GM18508 (cell line): ENCODE results near the gene CD74.
A peak's percentile ranks its signal among the peaks of the same experiment; 100 is the strongest.

Experiments used
- ATAC-seq: cut with Tn5 transposase; IDR thresholded peaks from one replicate; pipeline ENCODE4 v1.9.1; 2021; ENCODE audit warnings: moderate number of reproducible peaks; ENCODE audit not compliant: insufficient read depth, unreplicated experiment

CD74 gene

DNA sequence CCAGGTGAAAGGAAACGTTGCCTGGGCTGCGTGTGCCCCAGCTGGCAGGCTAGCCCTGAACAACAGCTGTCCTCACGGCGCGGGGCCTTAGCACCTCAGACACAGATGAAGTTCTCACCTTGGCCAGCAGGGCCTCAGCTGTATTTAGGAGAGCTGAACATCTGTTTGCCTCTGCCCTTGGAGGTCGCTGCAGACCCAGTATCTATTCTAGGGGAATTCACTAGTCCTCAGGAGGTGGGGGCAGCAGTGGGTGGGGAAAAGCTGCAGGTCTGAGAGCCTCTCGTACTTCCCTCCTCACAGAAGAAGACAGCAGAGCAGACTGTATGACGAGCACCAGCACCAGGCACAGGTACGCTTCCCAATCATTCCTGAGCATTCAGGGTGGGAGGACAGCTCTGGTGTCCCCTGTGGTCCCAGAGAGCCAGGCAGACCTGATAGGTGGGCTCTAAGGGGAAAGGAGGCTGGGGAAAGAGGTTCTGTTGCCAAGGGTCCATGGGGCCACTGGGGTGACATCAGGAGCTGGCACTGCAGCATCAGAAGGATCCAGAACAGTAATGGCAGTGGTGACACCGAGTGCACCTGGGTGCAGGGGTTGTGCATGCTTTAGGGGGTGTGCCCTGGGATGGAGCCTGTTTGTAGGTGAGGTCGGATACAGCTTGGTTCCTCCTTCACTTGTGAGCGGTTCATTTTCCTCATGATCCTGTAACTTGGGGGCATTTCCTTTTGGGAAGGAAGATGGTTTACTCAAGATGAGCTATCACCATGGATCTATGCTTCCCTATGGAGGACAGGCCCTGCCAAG lies 13.8 kb downstream of the CD74 start:
- ATAC-seq, result peak; percentile 57

DNA sequence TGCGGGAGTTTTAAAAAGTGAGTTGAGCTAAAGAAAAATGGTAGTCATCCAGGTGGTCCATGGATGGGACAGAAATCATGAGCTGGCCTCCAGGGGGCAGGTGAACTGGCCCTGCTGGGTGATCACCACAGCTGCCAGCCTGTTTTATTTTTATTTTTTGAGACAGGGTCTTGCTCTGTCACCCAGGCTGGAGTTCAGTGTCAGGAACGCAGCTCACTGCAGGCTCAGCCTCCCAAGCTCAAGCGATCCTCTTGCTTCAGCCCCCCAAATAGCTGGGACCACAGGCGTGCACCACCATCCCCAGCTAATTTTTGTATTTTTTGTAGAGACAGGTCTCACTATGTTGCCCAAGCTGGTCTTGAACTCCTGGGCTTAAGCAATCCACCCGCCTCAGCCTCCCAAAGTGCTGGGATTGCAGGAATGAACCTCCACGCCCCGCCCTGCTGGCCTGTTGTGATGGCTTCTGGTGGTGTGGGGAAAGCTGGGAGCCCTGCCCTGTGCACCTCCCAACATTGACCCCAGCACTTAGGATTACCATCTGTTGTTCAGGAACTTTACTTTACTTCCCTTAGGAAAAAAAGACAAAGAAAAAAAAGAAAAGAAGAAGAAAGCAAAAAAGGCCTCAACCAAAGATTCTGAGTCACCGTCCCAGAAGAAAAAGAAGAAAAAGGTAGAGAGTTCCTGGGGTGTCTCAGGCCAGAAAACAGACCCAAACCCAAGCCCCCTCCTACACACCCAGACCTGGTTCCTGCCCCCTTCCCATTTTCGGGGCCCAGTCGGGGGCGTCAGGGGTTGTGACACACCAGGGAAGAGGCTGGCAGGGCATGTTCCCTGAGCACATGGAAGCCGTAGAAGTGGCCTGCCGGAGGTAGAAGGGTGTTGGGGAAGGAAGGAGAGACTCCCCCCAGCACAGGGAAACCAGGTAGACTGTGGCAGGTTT lies 14.7 kb downstream of the CD74 start:
- no peak for ATAC-seq

DNA sequence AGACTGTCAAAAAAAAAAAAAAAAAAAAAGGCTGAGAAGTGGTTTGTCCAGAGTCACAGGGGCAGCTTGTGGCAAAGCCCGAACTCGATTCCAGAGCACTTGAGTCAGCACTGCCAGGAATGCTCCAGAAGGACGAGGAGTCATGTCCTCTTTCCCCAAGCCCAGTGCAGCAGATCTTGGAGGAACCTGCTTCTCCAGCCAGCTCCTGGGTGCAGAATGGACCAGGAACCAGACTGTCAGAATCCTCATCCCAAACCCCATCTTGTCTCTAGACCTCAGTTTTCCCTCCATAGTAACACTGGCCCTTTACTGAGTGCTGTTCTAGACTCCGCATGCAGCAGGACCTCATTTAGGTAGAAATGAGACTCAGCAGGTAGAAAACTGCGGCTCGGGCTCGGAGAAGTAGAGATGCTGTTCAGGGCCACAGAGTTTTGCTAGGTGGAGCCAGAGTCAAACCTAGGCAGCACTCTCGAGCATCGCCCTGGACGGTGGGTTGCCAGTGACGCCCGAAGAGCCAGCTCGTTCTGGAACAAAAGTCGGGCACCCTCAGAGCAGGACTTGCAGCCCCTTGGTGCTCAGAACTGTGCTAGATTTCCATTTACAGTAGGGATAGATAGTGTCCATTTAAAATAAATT lies 15.4 kb downstream of the CD74 start:
- ATAC-seq, result no peak

DNA sequence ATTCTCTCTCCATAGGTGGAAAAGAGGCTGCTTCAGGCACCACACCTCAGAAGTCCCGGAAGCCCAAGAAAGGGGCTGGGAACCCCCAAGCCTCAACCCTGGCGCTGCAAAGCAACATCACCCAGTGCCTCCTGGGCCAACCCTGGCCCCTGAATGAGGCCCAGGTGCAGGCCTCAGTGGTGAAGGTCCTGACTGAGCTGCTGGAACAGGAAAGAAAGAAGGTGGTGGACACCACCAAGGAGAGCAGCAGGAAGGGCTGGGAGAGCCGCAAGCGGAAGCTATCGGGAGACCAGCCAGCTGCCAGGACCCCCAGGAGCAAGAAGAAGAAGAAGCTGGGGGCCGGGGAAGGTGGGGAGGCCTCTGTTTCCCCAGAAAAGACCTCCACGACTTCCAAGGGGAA lies 16.4 kb downstream of the CD74 start:
- no peak for ATAC-seq

DNA sequence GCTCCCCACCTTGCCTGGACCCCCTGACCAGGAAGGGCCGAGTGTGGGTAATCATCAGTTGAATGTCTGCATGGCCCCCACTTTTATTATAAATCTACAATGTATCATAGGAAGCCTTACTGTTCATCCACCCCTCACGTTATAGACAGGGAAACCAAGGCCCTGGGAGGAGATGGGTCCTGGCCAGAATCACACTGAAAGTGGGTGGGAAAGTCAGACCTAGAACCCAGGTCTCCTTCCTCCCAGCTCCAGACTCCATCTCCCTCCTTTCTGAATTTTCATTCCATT lies 17.1 kb downstream of the CD74 start:
- no peak for ATAC-seq

DNA sequence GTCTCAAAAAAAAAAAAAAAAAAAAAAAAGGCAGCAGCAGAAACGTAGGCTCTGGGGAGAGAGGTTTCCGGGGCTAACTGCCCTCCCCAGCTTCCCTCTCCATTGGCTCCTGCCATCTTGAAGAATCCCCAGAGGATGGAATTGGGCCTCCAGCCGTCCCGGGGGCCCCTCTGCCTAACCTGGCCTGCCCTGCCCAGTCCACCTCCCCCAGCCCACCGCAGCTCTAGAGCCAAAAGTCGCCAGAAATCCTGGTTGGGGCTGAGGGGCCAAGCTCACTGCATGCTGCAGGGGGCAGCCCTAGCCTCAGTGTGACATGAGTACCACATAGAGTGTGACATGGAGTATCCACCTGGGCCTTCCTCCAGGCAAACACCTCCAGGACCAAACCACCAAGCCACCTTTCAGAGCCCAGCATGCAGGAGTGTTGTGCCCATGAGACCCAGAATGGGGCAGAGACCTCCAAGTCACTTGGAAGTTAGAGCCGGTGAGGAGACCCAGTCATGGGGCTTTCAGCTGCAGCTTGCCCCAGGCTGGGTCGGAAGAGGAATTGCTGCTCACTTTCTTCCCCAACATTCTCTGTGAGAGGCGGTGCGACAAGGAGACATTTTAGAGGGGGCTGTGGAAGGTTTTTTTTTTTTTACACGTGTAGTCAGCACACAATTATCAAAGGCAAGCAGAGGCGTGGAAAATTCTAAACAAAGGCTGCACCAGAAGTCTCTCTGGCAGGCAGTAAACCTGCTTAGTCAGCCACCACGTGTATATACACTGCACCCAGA lies 17.6 kb downstream of the CD74 start:
- no peak for ATAC-seq

DNA sequence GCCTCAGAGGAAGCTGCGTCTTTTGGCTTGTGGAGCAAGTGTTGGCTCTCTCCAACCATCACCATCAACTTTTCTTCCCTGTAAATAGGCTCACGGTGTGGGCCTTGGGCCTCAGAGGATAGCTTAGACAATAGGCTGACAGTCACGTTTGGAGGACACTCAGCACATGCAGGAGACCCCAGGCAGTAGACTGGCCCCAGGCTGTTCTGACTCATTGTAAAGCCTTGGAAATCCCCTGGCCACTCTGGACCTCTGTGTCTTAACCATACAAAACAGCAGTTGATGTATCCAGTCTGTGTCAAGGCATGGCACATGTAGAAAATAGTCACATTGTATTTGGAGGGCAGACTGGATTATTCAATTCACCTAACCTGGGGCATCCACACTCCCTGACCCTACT lies 18.6 kb downstream of the CD74 start:
- ATAC-seq, result no peak

DNA sequence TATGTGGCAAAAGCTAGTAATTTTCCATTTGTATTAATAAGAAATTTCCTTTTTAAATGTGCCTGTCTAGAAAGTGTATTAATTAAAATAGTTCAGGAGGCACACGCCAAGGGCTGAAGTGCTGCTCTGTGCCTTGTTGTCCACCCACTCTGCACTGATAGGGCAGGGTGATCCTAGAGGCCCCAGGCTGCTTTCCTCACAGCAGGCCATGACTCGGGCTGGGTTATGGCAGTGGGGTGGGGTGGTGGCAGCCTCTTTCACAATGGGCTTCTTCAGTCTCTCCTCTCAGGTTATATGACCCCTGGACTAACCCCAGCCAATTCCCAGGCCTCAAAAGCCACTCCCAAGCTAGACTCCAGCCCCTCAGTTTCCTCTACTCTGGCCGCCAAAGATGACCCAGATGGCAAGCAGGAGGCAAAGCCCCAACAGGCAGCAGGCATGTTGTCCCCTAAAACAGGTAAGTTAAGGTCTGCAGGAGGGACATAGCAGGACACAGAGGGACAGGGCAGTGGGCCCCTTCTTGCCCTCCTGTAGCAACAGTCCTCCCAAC lies 19.5 kb downstream of the CD74 start:
- no peak for ATAC-seq

DNA sequence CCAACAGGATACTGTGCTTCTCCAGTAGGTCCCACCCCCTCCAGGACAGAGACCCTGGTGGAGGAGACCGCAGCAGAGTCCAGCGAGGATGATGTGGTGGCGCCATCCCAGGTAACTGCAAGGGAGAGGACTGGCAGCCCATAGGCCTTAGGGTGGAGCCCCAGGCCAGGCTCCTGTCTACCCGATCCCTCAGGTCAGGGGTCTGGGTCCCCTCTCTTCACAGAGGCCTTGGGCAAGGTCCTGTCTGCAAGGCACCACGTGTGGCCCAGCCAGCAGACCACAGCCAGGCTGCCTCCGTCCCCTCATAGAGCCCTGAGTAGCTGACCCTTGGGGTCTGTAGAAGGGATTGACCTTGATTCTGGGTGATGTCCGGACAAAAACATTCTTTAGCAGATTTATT lies 20.0 kb downstream of the CD74 start:
- no peak for ATAC-seq

DNA sequence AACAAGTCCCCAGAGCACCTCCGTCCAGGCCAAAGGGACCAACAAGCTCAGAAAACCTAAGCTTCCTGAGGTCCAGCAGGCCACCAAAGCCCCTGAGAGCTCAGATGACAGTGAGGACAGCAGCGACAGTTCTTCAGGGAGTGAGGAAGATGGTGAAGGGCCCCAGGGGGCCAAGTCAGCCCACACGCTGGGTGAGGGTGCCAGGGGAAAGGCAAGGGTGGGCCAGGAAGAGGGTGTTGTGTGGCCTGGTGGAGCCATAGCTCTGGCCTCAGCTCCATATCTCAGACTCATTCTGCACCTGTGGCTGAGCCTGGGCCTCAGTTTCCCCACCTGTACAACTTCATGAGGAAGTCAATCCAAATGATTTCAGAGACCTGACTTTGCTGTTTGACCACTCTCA lies 20.7 kb downstream of the CD74 start:
- no peak for ATAC-seq

DNA sequence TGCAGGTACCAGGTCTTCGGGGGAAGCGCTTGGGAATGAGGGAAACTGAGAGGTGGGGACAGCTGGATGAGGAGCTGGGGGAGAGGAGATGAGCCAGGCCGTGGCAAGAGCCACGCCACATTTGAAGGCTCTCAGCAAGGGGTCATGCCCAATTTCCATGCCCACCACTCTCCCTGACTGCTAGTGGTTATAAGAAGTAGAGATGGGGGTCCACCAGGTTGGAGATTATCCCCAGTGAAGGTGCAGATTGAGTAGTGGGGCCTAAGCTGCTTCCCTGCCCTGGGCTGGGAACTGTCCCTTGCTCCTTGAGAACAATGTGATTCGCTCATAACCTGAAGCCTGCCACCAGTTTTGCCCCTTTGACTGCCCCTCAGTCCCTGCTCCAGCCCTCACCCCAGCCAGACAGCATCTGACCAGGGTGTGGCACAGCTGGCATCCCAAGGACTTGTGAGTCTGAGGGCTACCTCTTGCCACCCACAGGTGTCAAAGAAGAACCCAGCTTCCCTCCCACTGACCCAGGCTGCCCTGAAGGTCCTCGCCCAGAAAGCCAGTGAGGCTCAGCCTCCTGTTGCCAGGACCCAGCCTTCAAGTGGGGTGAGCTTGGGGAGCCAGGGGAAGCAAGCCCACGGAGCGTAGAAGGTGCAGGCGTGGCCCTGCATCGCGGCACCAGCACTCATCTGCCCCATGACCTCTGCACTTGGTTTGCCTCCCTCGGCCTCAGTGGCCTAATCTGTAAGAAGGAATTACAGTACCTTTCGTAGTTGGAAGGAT lies 21.5 kb downstream of the CD74 start:
- ATAC-seq, result no peak

DNA sequence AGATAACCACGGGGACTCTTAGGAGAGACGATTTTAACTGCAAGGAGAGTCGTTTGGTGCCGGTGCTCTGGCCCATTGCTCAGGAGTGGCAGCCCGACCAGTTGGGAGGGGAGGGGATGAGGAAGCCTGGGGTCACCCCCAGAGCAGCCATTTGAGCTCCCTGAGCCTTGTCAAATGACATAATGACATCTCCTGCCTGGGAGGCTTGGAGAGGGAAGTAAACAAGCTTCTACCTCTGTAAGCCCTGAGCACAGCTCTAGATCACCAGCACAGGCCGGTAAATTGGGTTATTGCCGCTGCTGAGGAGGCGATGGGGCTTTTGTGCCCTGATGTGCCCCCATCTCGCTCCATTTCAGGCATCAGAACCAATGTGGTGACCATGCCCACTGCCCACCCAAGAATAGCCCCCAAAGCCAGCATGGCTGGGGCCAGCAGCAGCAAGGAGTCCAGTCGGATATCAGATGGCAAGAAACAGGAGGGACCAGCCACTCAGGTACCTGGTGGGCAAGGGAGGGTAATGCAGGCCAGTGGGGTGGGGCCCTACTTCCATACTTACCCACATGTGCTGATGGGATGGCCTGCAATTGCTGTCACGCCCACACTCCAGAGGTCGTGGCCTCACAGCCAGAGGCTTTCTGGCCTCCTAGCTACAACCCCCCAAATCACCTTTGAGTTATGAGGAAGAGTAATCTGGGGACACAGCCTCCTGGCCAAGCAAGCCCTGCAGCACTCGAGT lies 23.0 kb downstream of the CD74 start:
- ATAC-seq, result no peak

DNA sequence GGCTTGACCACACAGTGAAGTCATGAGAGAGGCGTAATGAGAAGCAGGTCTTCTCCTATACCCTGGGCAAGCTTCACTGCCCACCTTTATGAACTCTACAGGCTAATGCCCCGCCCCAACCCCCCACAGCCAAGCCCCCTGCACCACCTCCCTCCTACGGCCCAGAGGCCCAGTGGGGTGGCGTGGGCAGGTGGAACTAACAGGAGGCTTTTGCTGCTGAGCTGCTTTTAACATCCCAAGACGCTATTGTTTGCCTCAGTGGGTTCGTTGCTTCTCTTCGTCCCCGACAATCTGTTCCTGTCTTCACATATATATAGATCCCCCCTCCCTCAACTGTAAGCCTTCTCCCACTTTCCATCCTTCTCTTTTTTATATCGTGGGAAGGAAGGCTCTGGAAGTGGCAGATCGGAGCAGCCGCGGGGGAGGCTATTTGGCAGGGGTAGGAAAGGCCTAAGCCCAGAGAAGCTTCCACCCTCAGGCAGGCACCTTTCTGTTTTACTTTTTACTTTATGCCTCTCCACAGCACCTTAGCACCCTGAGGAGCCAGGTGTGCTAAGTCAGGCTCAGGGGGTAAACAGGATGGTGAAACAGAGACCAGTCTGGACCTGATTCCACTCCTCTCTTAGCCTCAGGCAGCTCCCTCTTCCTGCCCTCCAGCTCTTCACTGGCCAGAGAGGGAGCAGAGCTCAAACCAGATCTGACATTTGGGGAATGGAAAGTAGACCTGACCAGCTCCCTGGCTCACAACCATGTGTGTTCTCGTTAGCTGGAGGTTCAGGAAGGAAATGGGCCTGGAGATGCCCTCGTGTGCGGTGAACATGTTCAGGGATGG lies 26.5 kb downstream of the CD74 start:
- no peak for ATAC-seq

DNA sequence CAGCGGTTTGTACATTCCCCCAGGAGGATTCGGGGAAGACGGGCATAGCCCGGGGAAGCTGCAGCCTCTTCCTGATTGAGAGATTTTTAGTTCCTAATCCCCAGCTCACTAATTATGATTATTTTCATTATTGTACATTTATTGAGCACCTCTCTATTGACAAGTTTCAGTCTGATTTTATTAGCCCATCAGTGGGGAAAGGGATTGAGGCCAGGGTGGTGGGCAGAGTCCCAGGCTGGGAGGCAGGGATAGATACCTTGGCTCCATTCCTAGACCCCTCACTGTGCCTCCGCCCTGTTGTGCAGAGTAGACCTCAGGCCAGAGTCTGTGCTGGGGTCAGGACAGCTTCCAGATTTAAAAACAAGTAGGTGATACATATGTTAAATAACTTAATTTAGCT lies 28.0 kb downstream of the CD74 start:
- ATAC-seq, result no peak

DNA sequence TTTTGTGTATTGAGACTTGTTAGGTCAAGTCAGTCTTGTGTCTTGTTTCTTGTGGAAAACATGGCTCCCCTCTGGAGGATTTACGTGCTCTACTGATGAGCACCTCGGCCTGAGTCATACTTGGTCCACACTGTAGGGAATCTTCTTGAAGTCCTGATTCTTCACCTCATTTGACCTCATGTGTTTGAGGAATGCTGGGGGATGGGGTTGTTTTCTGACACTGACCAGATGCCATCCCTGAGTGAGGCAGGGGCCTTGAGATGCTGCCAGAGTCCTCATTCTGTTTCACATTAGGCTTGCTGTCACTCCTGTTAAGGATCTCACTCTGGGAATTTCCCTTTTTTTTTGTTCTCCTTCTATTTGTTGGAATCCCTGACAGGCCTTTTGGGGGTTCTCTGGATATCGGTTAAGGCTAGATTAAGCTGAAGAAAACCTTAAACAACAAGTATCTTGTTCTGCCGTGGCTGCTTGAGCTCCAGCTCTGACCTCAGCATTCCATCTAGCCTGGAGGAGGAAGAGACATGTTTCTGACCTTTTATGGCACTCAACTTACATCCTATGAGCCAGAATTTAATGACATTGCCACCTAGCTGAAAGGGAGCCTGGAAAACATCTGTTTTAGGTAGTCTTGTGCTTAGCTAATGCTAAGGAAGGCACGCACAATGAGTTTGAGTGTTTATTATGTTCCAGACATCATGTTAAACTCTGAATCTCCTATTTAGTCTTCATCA lies 34.6 kb downstream of the CD74 start:
- no peak for ATAC-seq

DNA sequence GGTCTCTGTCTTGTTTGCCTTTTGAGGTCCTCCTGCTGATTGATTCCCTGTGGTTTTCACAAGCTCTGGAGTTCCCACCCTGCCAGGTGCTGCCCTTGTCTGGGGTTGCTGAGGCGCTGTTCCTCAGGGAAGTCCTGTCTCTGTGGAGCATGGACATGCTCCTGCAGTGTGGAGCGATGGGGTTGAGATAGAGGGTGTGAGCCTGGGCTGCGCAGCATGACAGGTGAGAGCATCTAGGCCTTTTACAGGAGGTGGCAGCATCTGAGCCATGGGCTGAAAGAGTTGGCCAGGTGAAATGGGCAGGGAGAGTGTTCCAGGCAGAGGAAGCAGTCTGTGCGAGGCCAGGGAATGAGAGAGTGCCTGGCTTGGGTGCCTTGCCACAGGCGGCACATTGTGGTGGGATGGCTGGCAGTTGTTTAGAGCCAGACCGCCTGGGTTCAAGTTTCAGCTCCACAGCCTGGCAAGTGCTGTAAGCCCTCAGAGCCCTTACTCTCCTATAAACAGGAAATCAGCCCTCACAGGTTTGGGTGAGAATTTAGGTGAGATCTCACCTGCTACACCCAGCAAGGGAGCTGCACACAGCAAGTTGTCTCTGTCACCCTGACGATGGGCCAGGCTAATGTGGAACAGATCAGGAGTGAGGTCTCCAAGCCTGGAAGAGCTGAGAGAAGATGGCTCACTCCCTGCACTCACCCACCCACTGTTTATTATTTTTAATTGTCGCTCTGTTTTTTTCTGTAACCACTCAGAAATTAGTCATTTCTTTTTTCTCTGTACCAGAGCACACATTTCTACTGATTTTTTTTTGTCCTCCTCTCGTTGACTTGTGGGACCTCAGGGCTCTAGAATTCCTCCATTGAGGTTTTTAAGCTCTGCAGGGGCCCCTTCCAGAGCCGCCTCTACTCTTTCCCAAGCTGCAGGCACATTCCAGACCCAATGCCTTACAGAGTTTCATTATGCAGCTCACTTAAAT lies 35.6 kb downstream of the CD74 start:
- ATAC-seq, result no peak
